MM.1S (cell line): Measurements from ENCODE around the gene KIRREL3.

Source experiments
- DNase-seq: peaks from one replicate; pipeline ENCODE4 v3.0.0-alpha.2; 2015
- H2AFZ ChIP-seq: fragments of 300-600 bp; sonication (generic); 2 replicates; pipeline ENCODE4 v1.6.0; 2016; ENCODE audit warnings: antibody characterized with exemption, low read length
- H3F3A ChIP-seq: fragments of 300-600 bp; sonication (generic); 2 replicates; pipeline ENCODE4 v1.6.1; 2016; ENCODE audit warnings: mild to moderate bottlenecking, antibody characterized with exemption, low read length, moderate library complexity, mixed read lengths; ENCODE audit not compliant: insufficient read depth
- H3K27ac ChIP-seq: fragments of 300-600 bp; sonication (generic); 2 replicates; pipeline ENCODE4 v1.5.1; 2016; ENCODE audit warnings: mild to moderate bottlenecking, low read length
- H3K27me3 ChIP-seq: fragments of 300-600 bp; sonication (generic); replicated peaks from 2 replicates; pipeline ENCODE4 v1.6.0; 2016; ENCODE audit warnings: low read length; ENCODE audit not compliant: insufficient read depth
- H3K36me3 ChIP-seq: fragments of 300-600 bp; sonication (generic); replicated peaks from 2 replicates; pipeline ENCODE4 v1.6.1; 2016; ENCODE audit warnings: mild to moderate bottlenecking, low read length, mixed read lengths; ENCODE audit not compliant: insufficient read depth
- H3K4me1 ChIP-seq: fragments of 300-600 bp; sonication (generic); 2 replicates; pipeline ENCODE4 v1.6.1; 2016; ENCODE audit warnings: low read length, mixed read lengths
- H3K4me2 ChIP-seq: fragments of 300-600 bp; sonication (generic); 2 replicates; pipeline ENCODE4 v1.6.0; 2016; ENCODE audit warnings: low read depth, low read length
- H3K4me3 ChIP-seq: fragments of 300-600 bp; sonication (generic); 2 replicates; pipeline ENCODE4 v1.5.1; 2016; ENCODE audit warnings: low read length, mixed read lengths
- H3K79me2 ChIP-seq: fragments of 300-600 bp; sonication (generic); 2 replicates; pipeline ENCODE4 v1.6.1; 2016; ENCODE audit warnings: mixed run types, low read length, mixed read lengths
- H3K9ac ChIP-seq: fragments of 300-600 bp; sonication (generic); 2 replicates; pipeline ENCODE4 v1.6.1; 2016; ENCODE audit warnings: low read length, mixed read lengths
- H3K9me2 ChIP-seq: fragments of 300-600 bp; sonication (generic); replicated peaks from 2 replicates; pipeline ENCODE4 v1.6.1; 2016; ENCODE audit warnings: mild to moderate bottlenecking, low read length, mixed read lengths; ENCODE audit not compliant: insufficient read depth
- H3K9me3 ChIP-seq: fragments of 300-600 bp; sonication (generic); replicated peaks from 2 replicates; pipeline ENCODE4 v1.6.1; 2016; ENCODE audit warnings: mild to moderate bottlenecking, low read length, mixed read lengths; ENCODE audit not compliant: insufficient read depth
- H4K20me1 ChIP-seq: fragments of 300-600 bp; sonication (generic); 2 replicates; pipeline ENCODE4 v1.6.1; 2016; ENCODE audit warnings: mild to moderate bottlenecking, low read length, moderate library complexity, mixed read lengths; ENCODE audit not compliant: insufficient read depth
- EZH2 ChIP-seq: fragments of 300-600 bp; sonication (generic); optimal IDR thresholded peaks from 2 replicates; pipeline ENCODE3; 2017; ENCODE audit warnings: low read depth, mild to moderate bottlenecking, antibody characterized with exemption, low read length, mixed read lengths
- EZH2phosphoT487 ChIP-seq: fragments of 300-600 bp; sonication (generic); IDR thresholded peaks from 2 replicates; pipeline ENCODE4 v1.6.1; 2018; ENCODE audit warnings: antibody characterized with exemption, low read length
- TF ChIP-seq, protein P1 (sequence below): fragments of 300-600 bp; sonication (generic); IDR thresholded peaks from 2 replicates; pipeline ENCODE4 v1.5.1; 2016; ENCODE audit warnings: antibody characterized with exemption, low read length, mixed read lengths

The KIRREL3 gene

DNA sequence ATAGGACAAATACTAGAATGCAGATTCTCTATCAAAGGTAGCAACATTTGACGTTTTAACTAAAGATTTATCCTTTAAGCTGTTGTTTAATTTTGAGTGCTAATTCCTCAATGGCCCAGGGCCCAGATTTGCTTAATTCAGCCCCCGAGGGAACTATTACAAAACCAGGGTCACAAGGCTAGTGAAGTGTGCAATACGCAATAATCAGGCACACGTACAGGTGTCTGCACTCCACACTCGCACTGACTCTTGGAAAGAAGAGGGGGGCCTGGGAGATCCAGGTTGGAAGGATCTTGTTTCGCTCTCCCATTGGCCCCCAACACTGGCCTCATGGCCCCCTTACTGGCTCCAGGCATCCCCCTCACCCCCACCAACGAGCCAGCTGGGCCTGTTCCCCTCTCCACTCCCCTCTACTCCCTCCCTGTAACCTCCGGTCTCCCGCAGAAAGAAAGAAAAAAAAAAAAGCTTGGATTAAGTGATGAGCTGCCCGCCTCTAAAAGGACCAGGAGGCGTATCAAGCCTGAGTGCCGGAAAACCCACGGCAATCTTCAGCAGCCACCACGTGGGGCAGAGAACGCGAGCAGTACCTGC lies 2.2 kb upstream of the KIRREL3 start:
- TF ChIP-seq EZH2phosphoT487, result no peak
- TF ChIP-seq, protein P1, sequence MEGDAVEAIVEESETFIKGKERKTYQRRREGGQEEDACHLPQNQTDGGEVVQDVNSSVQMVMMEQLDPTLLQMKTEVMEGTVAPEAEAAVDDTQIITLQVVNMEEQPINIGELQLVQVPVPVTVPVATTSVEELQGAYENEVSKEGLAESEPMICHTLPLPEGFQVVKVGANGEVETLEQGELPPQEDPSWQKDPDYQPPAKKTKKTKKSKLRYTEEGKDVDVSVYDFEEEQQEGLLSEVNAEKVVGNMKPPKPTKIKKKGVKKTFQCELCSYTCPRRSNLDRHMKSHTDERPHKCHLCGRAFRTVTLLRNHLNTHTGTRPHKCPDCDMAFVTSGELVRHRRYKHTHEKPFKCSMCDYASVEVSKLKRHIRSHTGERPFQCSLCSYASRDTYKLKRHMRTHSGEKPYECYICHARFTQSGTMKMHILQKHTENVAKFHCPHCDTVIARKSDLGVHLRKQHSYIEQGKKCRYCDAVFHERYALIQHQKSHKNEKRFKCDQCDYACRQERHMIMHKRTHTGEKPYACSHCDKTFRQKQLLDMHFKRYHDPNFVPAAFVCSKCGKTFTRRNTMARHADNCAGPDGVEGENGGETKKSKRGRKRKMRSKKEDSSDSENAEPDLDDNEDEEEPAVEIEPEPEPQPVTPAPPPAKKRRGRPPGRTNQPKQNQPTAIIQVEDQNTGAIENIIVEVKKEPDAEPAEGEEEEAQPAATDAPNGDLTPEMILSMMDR, result no peak
- no peak for TF ChIP-seq EZH2
- no peaks in the 10 kb centered on the region for H3K79me2 ChIP-seq
- no peaks in the 10 kb centered on the region; the same call in 1 of the 2 replicates for H3K4me1 ChIP-seq
- no peaks in the 10 kb centered on the region for H3K9me2 ChIP-seq
- no peaks in the 10 kb centered on the region for H3K36me3 ChIP-seq
- no peak for DNase-seq
- no peaks in the 10 kb centered on the region for H3K9me3 ChIP-seq
- peak overlapping the region; percentile 2; the same call in 1 of the 2 replicates for H3K9ac ChIP-seq
- H3K27me3 ChIP-seq, result peaks cover 31% of the 10 kb centered on the region
- H4K20me1 ChIP-seq, result no peaks in the 10 kb centered on the region
- peak overlapping the region; percentile 52 for H3K4me3 ChIP-seq
- peak overlapping the region; percentile 76 for H2AFZ ChIP-seq
- no peaks in the 10 kb centered on the region for H3F3A ChIP-seq
- H3K4me2 ChIP-seq, result peak overlapping the region; percentile 96
- H3K27ac ChIP-seq, result no peak overlapping the region

DNA sequence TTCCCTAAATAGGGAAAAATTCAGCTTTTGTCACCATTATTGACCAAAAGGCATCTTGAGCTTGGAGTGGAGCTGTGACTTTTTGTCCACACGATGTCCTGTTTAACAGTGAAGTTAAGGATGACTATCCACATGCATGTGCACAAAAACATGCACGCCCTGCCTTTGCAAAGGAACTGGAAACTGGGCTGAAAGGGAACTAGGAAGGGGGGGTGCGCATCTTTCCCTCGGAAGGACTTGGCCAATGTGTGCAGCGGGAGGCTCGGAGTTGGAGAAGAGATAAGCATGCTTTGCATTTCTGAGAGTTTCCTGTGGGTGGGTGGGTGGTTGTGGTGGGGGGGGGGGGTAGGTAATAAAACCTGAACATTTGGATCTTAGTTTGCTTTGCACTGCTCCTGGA lies 411 bp upstream of the KIRREL3 start:
- Histone ChIP-seq H3K36me3 (no peaks in the 10 kb centered on the region), H3K4me2 (peak overlapping the region; percentile 71; the same call in 1 of the 2 replicates), H3K27me3 (peaks cover 31% of the 10 kb centered on the region), H3K4me3 (no peak overlapping the region; the same call in 1 of the 2 replicates), H3K9me2 (no peaks in the 10 kb centered on the region), H3K9ac (no peak overlapping the region), H4K20me1 (no peaks in the 10 kb centered on the region), H2AFZ (no peak overlapping the region), H3K79me2 (no peaks in the 10 kb centered on the region), H3K9me3 (no peaks in the 10 kb centered on the region), H3K4me1 (no peaks in the 10 kb centered on the region; the same call in 1 of the 2 replicates), H3F3A (no peaks in the 10 kb centered on the region), H3K27ac (no peak overlapping the region)
- no peak for TF ChIP-seq EZH2phosphoT487
- TF ChIP-seq, protein P1, result no peak
- TF ChIP-seq EZH2, result no peak
- DNase-seq, result no peak

DNA sequence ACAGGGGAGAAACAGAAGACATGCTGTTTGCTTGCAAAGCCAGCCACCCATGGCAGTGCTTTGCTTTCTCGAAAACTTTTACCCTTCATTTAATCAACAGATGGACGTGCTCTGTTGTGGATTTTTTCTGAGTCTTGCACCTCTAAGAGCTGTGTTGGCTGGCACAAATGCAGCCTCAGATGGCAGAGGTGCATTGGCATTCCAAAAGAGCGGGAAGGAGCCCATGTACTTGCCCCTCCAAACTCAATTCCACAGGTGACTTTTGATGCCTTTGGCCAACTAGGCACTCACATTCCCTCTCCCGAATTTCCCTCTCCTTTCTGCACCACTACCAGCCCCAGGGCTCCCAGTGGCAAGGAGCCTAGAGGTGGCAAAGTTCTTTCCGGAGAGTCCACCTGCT lies 1.2 kb downstream of the KIRREL3 start:
- Histone ChIP-seq H2AFZ (no peak overlapping the region), H3K4me3 (no peak overlapping the region), H3K4me2 (no peak overlapping the region), H3K27me3 (peaks cover 31% of the 10 kb centered on the region), H4K20me1 (no peaks in the 10 kb centered on the region), H3K36me3 (no peaks in the 10 kb centered on the region), H3K4me1 (no peaks in the 10 kb centered on the region; the same call in 1 of the 2 replicates), H3K9me3 (no peaks in the 10 kb centered on the region), H3K9ac (no peak overlapping the region), H3K27ac (no peak overlapping the region), H3K79me2 (no peaks in the 10 kb centered on the region), H3F3A (no peaks in the 10 kb centered on the region), H3K9me2 (no peaks in the 10 kb centered on the region)
- TF ChIP-seq EZH2 (no peak), EZH2phosphoT487 (no peak)
- TF ChIP-seq, protein P1, result no peak
- DNase-seq, result no peak
